Measurements from ENCODE around the gene VIPR2. TPM values are rescaled to one million over a fixed set of nuclear protein-coding genes. Genes with fewer than 3 reads are reported as not detected.

VIPR2 gene
- total RNA-seq, 1 experiment from 2014 or later: not detected

DNA sequence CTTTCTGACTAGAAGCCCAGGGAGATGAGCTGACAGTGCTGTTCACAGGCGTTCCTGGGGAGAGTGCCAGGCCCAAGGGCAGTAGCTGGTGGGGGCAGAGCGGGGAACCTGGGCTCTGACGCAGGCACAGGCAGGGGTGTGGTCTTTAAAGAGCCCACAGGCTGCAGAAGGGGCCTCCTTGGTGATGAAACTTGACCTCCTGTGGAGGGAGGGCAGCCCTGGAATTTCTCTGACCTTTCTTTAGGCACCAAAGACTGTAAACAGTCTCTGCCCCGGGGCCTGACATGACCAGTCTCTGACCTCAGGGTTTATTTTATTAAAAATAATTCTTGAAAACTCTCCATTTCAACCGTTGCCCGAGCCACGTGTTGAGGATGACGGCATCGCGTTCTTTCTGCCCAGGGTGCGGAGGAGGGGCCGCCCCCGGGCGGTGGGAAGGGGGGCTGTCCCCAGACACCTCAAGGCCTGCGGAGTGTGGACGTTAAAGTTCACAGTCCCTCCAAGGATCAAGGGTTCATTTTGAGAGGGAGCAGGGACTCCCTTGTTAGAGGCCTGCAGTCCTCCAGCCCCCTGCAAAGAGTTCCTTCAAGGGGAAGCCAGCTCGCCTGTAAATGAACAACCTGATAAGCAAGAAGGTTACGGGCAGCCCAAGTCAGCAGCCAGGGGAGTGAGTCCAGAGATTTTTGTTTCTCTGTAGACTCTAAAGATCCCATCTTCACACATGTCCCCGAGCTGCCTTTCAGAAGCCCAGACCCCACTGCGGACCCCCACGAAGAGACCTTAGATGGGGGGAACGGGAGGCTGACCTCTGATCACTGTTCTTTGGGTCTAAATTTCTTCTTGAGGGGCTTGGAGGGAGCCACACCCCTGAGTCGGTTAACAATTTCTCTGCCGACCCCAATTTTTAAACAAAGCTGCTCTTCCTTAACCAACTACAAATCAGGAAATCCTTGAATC, 128.9 kb downstream of the VIPR2 start:
- H3K4me1 ChIP-seq (ENCODE audit: low read length): no peaks in the 10 kb centered on the region
- H3K9me2 ChIP-seq (replicated peaks; ENCODE audit: insufficient read depth, low read length): no peaks in the 10 kb centered on the region
- no peaks in the 10 kb centered on the region for H4K20me1 ChIP-seq (ENCODE audit: insufficient read depth, low read depth, low read length)
- no peak for DNase-seq
- H3K9me3 ChIP-seq (ENCODE audit: low read length): peaks cover 8% of the 10 kb centered on the region; the same call in 1 of the 2 replicates
- no peaks in the 10 kb centered on the region for H3K36me3 ChIP-seq (ENCODE audit: insufficient read depth, low read length)
- H3K4me3 ChIP-seq (ENCODE audit: low read length): no peak overlapping the region
- H3K27me3 ChIP-seq (ENCODE audit: low read length): no peaks in the 10 kb centered on the region
- H3K9ac ChIP-seq (ENCODE audit: low read length): no peak overlapping the region
- no peaks in the 10 kb centered on the region for H3K79me2 ChIP-seq (ENCODE audit: low read length)
- H3K4me2 ChIP-seq (ENCODE audit: low read depth, low read length, poor library complexity, severe bottlenecking): no peak overlapping the region
- H3K27ac ChIP-seq (ENCODE audit: low read length): no peak overlapping the region
- no peak overlapping the region for H2AFZ ChIP-seq (ENCODE audit: low read length)

DNA sequence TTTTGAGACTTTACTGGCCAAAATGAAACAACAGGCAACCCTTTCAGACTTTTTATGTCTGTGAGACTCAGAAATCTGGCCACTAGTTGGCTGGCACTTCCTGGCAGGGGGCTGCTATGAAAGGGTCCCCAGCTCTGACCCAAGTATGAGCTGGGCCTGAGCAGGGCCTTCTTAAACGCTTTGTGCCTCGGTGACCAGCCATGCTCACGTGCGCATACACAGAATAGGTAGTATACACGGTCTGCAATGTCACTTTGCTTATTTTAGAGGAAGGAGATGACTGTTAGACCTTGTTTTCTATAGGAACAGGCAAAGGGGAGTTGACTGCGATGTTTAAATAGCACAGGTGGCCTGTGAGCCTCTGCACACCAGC, 129.6 kb downstream of the VIPR2 start:
- no peak overlapping the region for H3K27ac ChIP-seq (ENCODE audit: low read length)
- H3K36me3 ChIP-seq (ENCODE audit: insufficient read depth, low read length): no peaks in the 10 kb centered on the region
- peaks cover 1% of the 10 kb centered on the region; the same call in 1 of the 2 replicates for H3K9me3 ChIP-seq (ENCODE audit: low read length)
- no peak overlapping the region for H3K4me3 ChIP-seq (ENCODE audit: low read length)
- no peak overlapping the region for H2AFZ ChIP-seq (ENCODE audit: low read length)
- no peak for DNase-seq
- H3K79me2 ChIP-seq (ENCODE audit: low read length): no peaks in the 10 kb centered on the region
- H3K27me3 ChIP-seq (ENCODE audit: low read length): no peaks in the 10 kb centered on the region
- H3K9me2 ChIP-seq (replicated peaks; ENCODE audit: insufficient read depth, low read length): no peaks in the 10 kb centered on the region
- no peak overlapping the region for H3K9ac ChIP-seq (ENCODE audit: low read length)
- H3K4me1 ChIP-seq (ENCODE audit: low read length): no peaks in the 10 kb centered on the region
- H4K20me1 ChIP-seq (ENCODE audit: insufficient read depth, low read depth, low read length): no peaks in the 10 kb centered on the region
- no peak overlapping the region for H3K4me2 ChIP-seq (ENCODE audit: low read depth, low read length, poor library complexity, severe bottlenecking)

GRCh38 chr7:159014297-159015062, 130.2 kb downstream of the VIPR2 start:
- H3K36me3 ChIP-seq (ENCODE audit: insufficient read depth, low read length): no peaks in the 10 kb centered on the region
- H3K27ac ChIP-seq (ENCODE audit: low read length): no peak overlapping the region
- H3K4me2 ChIP-seq (ENCODE audit: low read depth, low read length, poor library complexity, severe bottlenecking): no peak overlapping the region
- H3K4me1 ChIP-seq (ENCODE audit: low read length): no peaks in the 10 kb centered on the region
- H2AFZ ChIP-seq (ENCODE audit: low read length): no peak overlapping the region
- H3K4me3 ChIP-seq (ENCODE audit: low read length): no peak overlapping the region
- DNase-seq: no peak
- no peaks in the 10 kb centered on the region for H3K27me3 ChIP-seq (ENCODE audit: low read length)
- no peak overlapping the region for H3K9ac ChIP-seq (ENCODE audit: low read length)
- no peaks in the 10 kb centered on the region for H3K79me2 ChIP-seq (ENCODE audit: low read length)
- no peaks in the 10 kb centered on the region for H3K9me2 ChIP-seq (replicated peaks; ENCODE audit: insufficient read depth, low read length)
- no peaks in the 10 kb centered on the region for H4K20me1 ChIP-seq (ENCODE audit: insufficient read depth, low read depth, low read length)
- no peaks in the 10 kb centered on the region for H3K9me3 ChIP-seq (ENCODE audit: low read length)

DNA sequence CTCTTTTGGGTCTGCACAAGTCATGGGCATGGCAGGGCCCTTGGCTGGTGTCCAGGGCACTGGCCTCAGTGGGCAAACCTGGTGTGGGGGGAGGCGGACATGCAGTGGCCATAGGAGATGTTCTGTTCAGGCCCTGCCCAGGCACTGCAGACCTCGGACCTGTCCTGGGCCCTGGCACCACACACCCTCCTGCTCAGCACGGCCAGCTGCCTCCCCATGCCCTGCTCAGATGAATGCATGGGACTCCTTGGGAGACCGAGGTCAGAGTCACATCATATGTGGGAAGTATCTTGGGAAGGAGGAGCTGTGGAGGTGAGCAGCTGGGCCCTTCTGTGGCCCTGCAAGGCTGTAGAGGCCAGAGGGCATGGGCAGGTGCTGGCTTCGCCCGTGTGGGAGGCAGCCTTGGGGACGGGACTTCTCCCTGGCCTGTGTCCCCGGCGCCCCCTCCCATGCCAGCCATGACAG, 130.8 kb downstream of the VIPR2 start:
- no peak for DNase-seq
- no peaks in the 10 kb centered on the region for H3K9me3 ChIP-seq (ENCODE audit: low read length)
- H3K4me1 ChIP-seq (ENCODE audit: low read length): no peaks in the 10 kb centered on the region
- no peaks in the 10 kb centered on the region for H3K79me2 ChIP-seq (ENCODE audit: low read length)
- H3K27me3 ChIP-seq (ENCODE audit: low read length): no peaks in the 10 kb centered on the region
- no peaks in the 10 kb centered on the region for H3K9me2 ChIP-seq (replicated peaks; ENCODE audit: insufficient read depth, low read length)
- no peak overlapping the region for H3K4me2 ChIP-seq (ENCODE audit: low read depth, low read length, poor library complexity, severe bottlenecking)
- H3K9ac ChIP-seq (ENCODE audit: low read length): no peak overlapping the region
- no peaks in the 10 kb centered on the region for H3K36me3 ChIP-seq (ENCODE audit: insufficient read depth, low read length)
- H2AFZ ChIP-seq (ENCODE audit: low read length): no peak overlapping the region
- no peak overlapping the region for H3K27ac ChIP-seq (ENCODE audit: low read length)
- H4K20me1 ChIP-seq (ENCODE audit: insufficient read depth, low read depth, low read length): no peaks in the 10 kb centered on the region
- no peak overlapping the region for H3K4me3 ChIP-seq (ENCODE audit: low read length)

DNA sequence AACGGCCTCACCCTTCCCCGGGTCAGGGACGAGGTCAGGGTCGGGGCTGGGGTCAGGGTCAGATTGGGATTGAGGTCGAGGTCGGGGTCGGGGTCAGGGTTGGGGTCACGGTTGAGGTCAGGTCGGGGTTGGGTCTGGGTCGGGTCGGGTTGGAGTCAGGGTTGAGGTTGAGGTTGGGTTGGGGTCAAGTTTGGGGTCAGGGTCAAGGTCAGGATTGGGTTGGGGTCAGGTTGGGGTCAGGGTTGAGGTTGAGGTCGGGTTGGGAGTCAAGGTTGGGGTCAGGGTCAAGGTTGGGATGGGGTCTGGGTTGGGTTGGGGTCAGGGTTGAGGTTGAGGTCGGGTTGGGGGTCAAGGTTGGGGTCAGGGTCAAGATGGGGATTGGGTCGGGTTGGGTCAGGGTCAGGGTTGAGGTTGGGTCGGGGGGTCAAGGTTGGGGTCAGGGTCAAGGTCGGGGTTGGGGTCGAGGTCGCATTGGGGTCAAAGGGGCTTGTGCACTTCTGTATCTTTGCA, 131.4 kb downstream of the VIPR2 start:
- no peaks in the 10 kb centered on the region for H3K9me2 ChIP-seq (replicated peaks; ENCODE audit: insufficient read depth, low read length)
- no peaks in the 10 kb centered on the region for H3K9me3 ChIP-seq (ENCODE audit: low read length)
- no peak overlapping the region for H2AFZ ChIP-seq (ENCODE audit: low read length)
- H3K9ac ChIP-seq (ENCODE audit: low read length): no peak overlapping the region
- no peak overlapping the region for H3K4me3 ChIP-seq (ENCODE audit: low read length)
- no peak for DNase-seq
- no peak overlapping the region for H3K27ac ChIP-seq (ENCODE audit: low read length)
- no peaks in the 10 kb centered on the region for H3K4me1 ChIP-seq (ENCODE audit: low read length)
- no peaks in the 10 kb centered on the region for H3K27me3 ChIP-seq (ENCODE audit: low read length)
- no peaks in the 10 kb centered on the region for H3K36me3 ChIP-seq (ENCODE audit: insufficient read depth, low read length)
- no peaks in the 10 kb centered on the region for H4K20me1 ChIP-seq (ENCODE audit: insufficient read depth, low read depth, low read length)
- no peaks in the 10 kb centered on the region for H3K79me2 ChIP-seq (ENCODE audit: low read length)
- no peak overlapping the region for H3K4me2 ChIP-seq (ENCODE audit: low read depth, low read length, poor library complexity, severe bottlenecking)

DNA sequence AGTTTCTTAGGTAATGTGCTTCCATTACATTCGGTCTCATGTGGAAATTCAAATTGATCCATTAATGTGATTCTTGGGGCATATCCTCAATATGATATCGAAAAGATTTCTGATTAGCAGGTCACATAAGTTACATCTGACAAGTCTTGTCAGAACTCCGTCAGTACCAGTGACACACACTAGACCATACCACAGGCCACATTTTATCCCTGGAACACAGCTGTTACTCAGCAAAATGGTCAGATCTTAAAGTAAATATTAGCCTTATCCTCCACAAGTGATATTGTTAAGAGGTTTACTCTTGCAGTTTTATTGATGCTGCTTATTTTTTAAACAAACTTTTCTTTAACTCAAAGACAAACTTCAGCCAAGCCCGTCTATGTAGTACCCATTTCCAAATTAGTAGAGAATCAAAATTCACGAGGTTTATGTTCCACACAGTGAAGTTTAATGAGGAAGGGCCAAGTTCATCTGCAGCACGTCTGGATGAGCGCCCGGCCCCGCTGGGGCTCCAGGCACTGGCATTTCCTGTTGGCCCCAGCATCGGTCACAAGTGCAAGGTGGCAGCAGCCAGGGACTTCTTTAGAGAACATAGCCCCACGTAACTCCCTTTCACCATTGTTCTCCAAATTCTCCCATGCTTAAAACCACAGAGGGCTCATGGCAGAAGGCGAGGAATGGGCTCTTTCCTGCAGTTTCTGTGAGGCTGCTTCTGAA, 132.2 kb downstream of the VIPR2 start:
- Histone ChIP-seq H3K4me1 (ENCODE audit: low read length) (no peaks in the 10 kb centered on the region), H3K9me3 (ENCODE audit: low read length) (no peaks in the 10 kb centered on the region), H3K27me3 (ENCODE audit: low read length) (no peaks in the 10 kb centered on the region), H3K79me2 (ENCODE audit: low read length) (no peaks in the 10 kb centered on the region), H3K9me2 (replicated peaks; ENCODE audit: insufficient read depth, low read length) (no peaks in the 10 kb centered on the region), H3K27ac (ENCODE audit: low read length) (no peak overlapping the region), H3K9ac (ENCODE audit: low read length) (no peak overlapping the region), H3K4me3 (ENCODE audit: low read length) (no peak overlapping the region), H3K4me2 (ENCODE audit: low read depth, low read length, poor library complexity, severe bottlenecking) (no peak overlapping the region), H4K20me1 (ENCODE audit: insufficient read depth, low read depth, low read length) (no peaks in the 10 kb centered on the region), H2AFZ (ENCODE audit: low read length) (no peak overlapping the region), H3K36me3 (ENCODE audit: insufficient read depth, low read length) (no peaks in the 10 kb centered on the region)
- no peak for DNase-seq

GRCh38 chr7:159011722-159012022, 133.0 kb downstream of the VIPR2 start:
- no peak overlapping the region for H3K9ac ChIP-seq (ENCODE audit: low read length)
- H2AFZ ChIP-seq (ENCODE audit: low read length): no peak overlapping the region
- H3K36me3 ChIP-seq (ENCODE audit: insufficient read depth, low read length): no peaks in the 10 kb centered on the region
- no peak overlapping the region for H3K4me2 ChIP-seq (ENCODE audit: low read depth, low read length, poor library complexity, severe bottlenecking)
- no peak overlapping the region for H3K4me3 ChIP-seq (ENCODE audit: low read length)
- H4K20me1 ChIP-seq (ENCODE audit: insufficient read depth, low read depth, low read length): no peaks in the 10 kb centered on the region
- no peaks in the 10 kb centered on the region for H3K9me3 ChIP-seq (ENCODE audit: low read length)
- no peaks in the 10 kb centered on the region for H3K27me3 ChIP-seq (ENCODE audit: low read length)
- no peak for DNase-seq
- H3K79me2 ChIP-seq (ENCODE audit: low read length): no peaks in the 10 kb centered on the region
- H3K9me2 ChIP-seq (replicated peaks; ENCODE audit: insufficient read depth, low read length): no peaks in the 10 kb centered on the region
- H3K4me1 ChIP-seq (ENCODE audit: low read length): no peaks in the 10 kb centered on the region
- no peak overlapping the region for H3K27ac ChIP-seq (ENCODE audit: low read length)

Measured in Karpas-422 (cell line).